Lower lobe of right lung (tissue), 2 donors: Measurements from ENCODE around the gene ANKRD44. TPM values are rescaled to one million over a fixed set of nuclear protein-coding genes. Genes with fewer than 3 reads are reported as not detected.

Experiments
- ATAC-seq, 2 donors: fragments of 200-7000 bp; cut with Tn5 transposase; one replicate each; pipeline ENCODE4 v1.9.1; 2020 to 2022; ENCODE audit warnings: mild to moderate bottlenecking in 2 of 2, moderate library complexity in 2 of 2
- DNase-seq: peaks from one replicate; pipeline ENCODE4 v3.0.0-alpha.2; 2020
- H3K27ac ChIP-seq: fragments of 200-600 bp; one replicate; pipeline ENCODE4 v1.8.0; 2022
- H3K27me3 ChIP-seq: fragments of 200-600 bp; one replicate; pipeline ENCODE4 v1.8.0; 2022; ENCODE audit warnings: low read depth
- H3K36me3 ChIP-seq: fragments of 200-600 bp; one replicate; pipeline ENCODE4 v1.8.0; 2022; ENCODE audit warnings: mild to moderate bottlenecking
- H3K4me1 ChIP-seq: fragments of 200-600 bp; one replicate; pipeline ENCODE4 v1.8.0; 2022
- H3K4me3 ChIP-seq: fragments of 200-600 bp; one replicate; pipeline ENCODE4 v1.8.0; 2022; ENCODE audit warnings: mild to moderate bottlenecking
- H3K9me3 ChIP-seq: fragments of 200-600 bp; one replicate; pipeline ENCODE4 v1.8.0; 2022
- CTCF ChIP-seq: fragments of 200-600 bp; IDR thresholded peaks from one replicate; pipeline ENCODE4 v1.8.0; 2022; ENCODE audit warnings: antibody characterized with exemption, mild to moderate bottlenecking
- intact Hi-C: fragments of 100-400 bp; cut with DNase I; formaldehyde crosslinking; loops from one replicate; pipeline ENCODE4 v1.11.0; 2022
- total RNA-seq: library from RNA; stranded (reverse); fragmentation: NEBNext Ultra II Directional; extraction: Animal tissue kit (Norgen Biotek cat#: 25700); gene quantifications from one replicate; pipeline ENCODE4 v1.2.1, GENCODE V29; 2021
- donor health status: DM: no; HTN: yes; CAD: no; lungs with severe emphysema.

The ANKRD44 gene
- total RNA-seq, 1 donor from 2014 or later: 58.7 TPM

GRCh38 chr2:197327472-197328098 lies 17.0 kb upstream of the ANKRD44 start:
- intact Hi-C loops: no loop called here
- H3K27me3 ChIP-seq: no peaks in the 10 kb centered on the region
- no peak overlapping the region for H3K4me3 ChIP-seq
- peaks cover 6% of the 10 kb centered on the region for H3K4me1 ChIP-seq
- no peak for DNase-seq
- TF ChIP-seq CTCF: no peak
- no peak for ATAC-seq
- H3K36me3 ChIP-seq: no peaks in the 10 kb centered on the region
- no peak overlapping the region for H3K27ac ChIP-seq
- no peaks in the 10 kb centered on the region for H3K9me3 ChIP-seq

GRCh38 chr2:197327073-197327471 lies 16.5 kb upstream of the ANKRD44 start:
- Histone ChIP-seq H3K27me3 (no peaks in the 10 kb centered on the region), H3K4me1 (peaks cover 6% of the 10 kb centered on the region), H3K27ac (no peak overlapping the region), H3K9me3 (no peaks in the 10 kb centered on the region), H3K4me3 (no peak overlapping the region), H3K36me3 (no peaks in the 10 kb centered on the region)
- DNase-seq: no peak
- intact Hi-C loops: no loop called here
- ATAC-seq: no peak
- no peak for TF ChIP-seq CTCF

- no peaks in the 10 kb centered on the region for H3K36me3 ChIP-seq
- no peaks in the 10 kb centered on the region for H3K9me3 ChIP-seq
- no peak overlapping the region for H3K27ac ChIP-seq
- H3K4me3 ChIP-seq: no peak overlapping the region
- no peak for DNase-seq
- H3K27me3 ChIP-seq: no peaks in the 10 kb centered on the region
- no peak for ATAC-seq
- intact Hi-C loops: no loop called here
- H3K4me1 ChIP-seq: peaks cover 6% of the 10 kb centered on the region
- no peak for TF ChIP-seq CTCF
These were observed 14.2 kb upstream of the ANKRD44 start for GRCh38 chr2:197324801-197325200.

- DNase-seq: no peak
- ATAC-seq: peak in 1 of 2 donors; percentile 38
These were observed 12.4 kb upstream of the ANKRD44 start for GRCh38 chr2:197322724-197323720.

GRCh38 chr2:197322143-197322542 lies 11.6 kb upstream of the ANKRD44 start:
- Histone ChIP-seq H3K4me3 (no peak overlapping the region), H3K4me1 (peaks cover 6% of the 10 kb centered on the region), H3K36me3 (no peaks in the 10 kb centered on the region), H3K27ac (no peak overlapping the region), H3K27me3 (no peaks in the 10 kb centered on the region), H3K9me3 (no peaks in the 10 kb centered on the region)
- ATAC-seq (no peak), DNase-seq (no peak)
- intact Hi-C loops: no loop called here
- TF ChIP-seq CTCF: no peak

More at GRCh38 chr2:197322724-197323720, 12.4 kb upstream of the ANKRD44 start:
- no peak for TF ChIP-seq CTCF
- Histone ChIP-seq H3K27me3 (no peaks in the 10 kb centered on the region), H3K9me3 (no peaks in the 10 kb centered on the region), H3K4me3 (no peak overlapping the region), H3K36me3 (no peaks in the 10 kb centered on the region), H3K27ac (no peak overlapping the region), H3K4me1 (peaks cover 6% of the 10 kb centered on the region)
- intact Hi-C loops: no loop called here
